UCSD-AML1 (cell line): Measurements from ENCODE around the gene KANSL1.

Experiments
- DNase-seq: peaks from one replicate; lab custom pipeline; 2025; ENCODE audit not compliant: unreplicated experiment; lab: John Stamatoyannopoulos, UW

KANSL1 gene

GRCh38 chr17:45987706-45988105 lies 205.5 kb downstream of the KANSL1 start:
- DNase-seq: no peak

- no peak for DNase-seq
These were observed 207.2 kb downstream of the KANSL1 start for GRCh38 chr17:45986056-45986455.

- DNase-seq: no peak
These were observed 207.8 kb downstream of the KANSL1 start for GRCh38 chr17:45985447-45985846.

GRCh38 chr17:45984368-45984767 lies 208.9 kb downstream of the KANSL1 start:
- no peak for DNase-seq

- no peak for DNase-seq
These were observed 209.5 kb downstream of the KANSL1 start for GRCh38 chr17:45983614-45984310.

- DNase-seq: no peak
These were observed 210.2 kb downstream of the KANSL1 start for GRCh38 chr17:45982791-45983613.

GRCh38 chr17:45981306-45981705 lies 211.9 kb downstream of the KANSL1 start:
- DNase-seq: no peak

- no peak for DNase-seq
These were observed 212.4 kb downstream of the KANSL1 start for GRCh38 chr17:45980855-45981254.
